ENCODE measurements around the gene SAMD4A. TPM values are rescaled to one million over a fixed set of nuclear protein-coding genes. Genes with fewer than 3 reads are reported as not detected.

The SAMD4A gene
- total RNA-seq, 1 experiment from 2014 or later: 26.5 TPM

GRCh38 chr14:54564071-54564867, 2.7 kb upstream of the SAMD4A start:
- DNase-seq (ENCODE audit: low spot score): peak; percentile 67
- intact Hi-C loops (cut with micrococcal nuclease; ENCODE audit: unreplicated experiment): loop anchor here (1.0 to 10.0 kb wide), 5 partner anchors 127 to 421 kb away; no protein-coding TSS in a partner anchor
- H3K27me3 ChIP-seq (replicated peaks; ENCODE audit: insufficient read depth, low read depth, low read length, poor library complexity): no peaks in the 10 kb centered on the region

GRCh38 chr14:54564868-54565784, 1.8 kb upstream of the SAMD4A start:
- no peaks in the 10 kb centered on the region for H3K27me3 ChIP-seq (replicated peaks; ENCODE audit: insufficient read depth, low read depth, low read length, poor library complexity)

More at GRCh38 chr14:54564071-54564867, 2.7 kb upstream of the SAMD4A start:
- CTCF ChIA-PET: interaction anchor here (0.6 to 3.9 kb wide), 18 partner anchors 25 to 1017 kb away, joined by 3 to 48 read pairs (median 4); no protein-coding TSS in a partner anchor
- Histone ChIP-seq H3K9me3 (ENCODE audit: low read depth, low read length, poor library complexity, severe bottlenecking) (no peaks in the 10 kb centered on the region), H3K27ac (ENCODE audit: low read depth, low read length, poor library complexity, severe bottlenecking) (peak overlapping the region; percentile 77), H3K4me3 (ENCODE audit: low read depth, low read length, poor library complexity, severe bottlenecking) (peak overlapping the region; percentile 87), H3K36me3 (ENCODE audit: insufficient read depth, low read length, poor library complexity, severe bottlenecking) (no peaks in the 10 kb centered on the region), H3K4me1 (ENCODE audit: insufficient read depth, low read length, poor library complexity, severe bottlenecking) (peaks cover 13% of the 10 kb centered on the region)
- POLR2A ChIA-PET (ENCODE audit: low non-redundant PET): interaction anchor here (0.6 kb wide), 1 partner anchor 158 kb away, joined by 4 read pairs; no protein-coding TSS in a partner anchor
- BruUV-seq (replicated peaks): TSS peak; percentile 67
- TF ChIP-seq EZH2 (IDR thresholded peaks at IDR 0.05; ENCODE audit: borderline replicate concordance, low read depth, low read length, poor library complexity, severe bottlenecking): no peak
- peak; percentile 87 for TF ChIP-seq CTCF (conservative IDR thresholded peaks at IDR 0.05; ENCODE audit: low read depth, low read length)

GRCh38 chr14:54565785-54566409, 1.0 kb upstream of the SAMD4A start:
- DNase-seq (ENCODE audit: low spot score): peak; percentile 93
- Histone ChIP-seq H3K4me3 (ENCODE audit: low read depth, low read length, poor library complexity, severe bottlenecking) (peak overlapping the region; percentile 87), H3K36me3 (ENCODE audit: insufficient read depth, low read length, poor library complexity, severe bottlenecking) (no peaks in the 10 kb centered on the region), H3K9me3 (ENCODE audit: low read depth, low read length, poor library complexity, severe bottlenecking) (no peaks in the 10 kb centered on the region), H3K27me3 (replicated peaks; ENCODE audit: insufficient read depth, low read depth, low read length, poor library complexity) (no peaks in the 10 kb centered on the region), H3K27ac (ENCODE audit: low read depth, low read length, poor library complexity, severe bottlenecking) (peak overlapping the region; percentile 77), H3K4me1 (ENCODE audit: insufficient read depth, low read length, poor library complexity, severe bottlenecking) (peaks cover 24% of the 10 kb centered on the region)
- no TSS peak for BruUV-seq (replicated peaks)
- ChIA-PET CTCF (interaction anchor here (0.5 to 3.9 kb wide), 9 partner anchors 55 to 482 kb away, joined by 3 to 48 read pairs (median 4); no protein-coding TSS in a partner anchor), POLR2A (ENCODE audit: low non-redundant PET) (interaction anchor here (0.6 kb wide), 2 partner anchors 34 to 72 kb away, joined by 3 read pairs; no protein-coding TSS in a partner anchor)
- intact Hi-C loops (cut with micrococcal nuclease; ENCODE audit: unreplicated experiment): loop anchor here (2.0 to 10.0 kb wide), 4 partner anchors 76 to 419 kb away; no protein-coding TSS in a partner anchor
- TF ChIP-seq EZH2 (IDR thresholded peaks at IDR 0.05; ENCODE audit: borderline replicate concordance, low read depth, low read length, poor library complexity, severe bottlenecking) (no peak), CTCF (conservative IDR thresholded peaks at IDR 0.05; ENCODE audit: low read depth, low read length) (no peak)

More at GRCh38 chr14:54564868-54565784, 1.8 kb upstream of the SAMD4A start:
- peak; percentile 80 for DNase-seq (ENCODE audit: low spot score)
- no TSS peak for BruUV-seq (replicated peaks)
- ChIA-PET CTCF (interaction anchor here (0.6 to 3.9 kb wide), 10 partner anchors 54 to 482 kb away, joined by 3 to 48 read pairs (median 4); no protein-coding TSS in a partner anchor), POLR2A (ENCODE audit: low non-redundant PET) (interaction anchor here (0.6 kb wide), 2 partner anchors 33 to 73 kb away, joined by 3 read pairs; no protein-coding TSS in a partner anchor)
- peak overlapping the region; percentile 77 for H3K27ac ChIP-seq (ENCODE audit: low read depth, low read length, poor library complexity, severe bottlenecking)
- H3K9me3 ChIP-seq (ENCODE audit: low read depth, low read length, poor library complexity, severe bottlenecking): no peaks in the 10 kb centered on the region
- peak overlapping the region; percentile 87 for H3K4me3 ChIP-seq (ENCODE audit: low read depth, low read length, poor library complexity, severe bottlenecking)
- peaks cover 16% of the 10 kb centered on the region for H3K4me1 ChIP-seq (ENCODE audit: insufficient read depth, low read length, poor library complexity, severe bottlenecking)
- TF ChIP-seq EZH2 (IDR thresholded peaks at IDR 0.05; ENCODE audit: borderline replicate concordance, low read depth, low read length, poor library complexity, severe bottlenecking): no peak
- intact Hi-C loops (cut with micrococcal nuclease; ENCODE audit: unreplicated experiment): loop anchor here (1.0 to 10.0 kb wide), 6 partner anchors 77 to 420 kb away; no protein-coding TSS in a partner anchor
- no peaks in the 10 kb centered on the region for H3K36me3 ChIP-seq (ENCODE audit: insufficient read depth, low read length, poor library complexity, severe bottlenecking)
